Stimulated activated CD4-positive, alpha-beta T cell treated with anti-CD3 and anti-CD28 coated beads, Interleukin-15, amount 100 ng/mL, for 24 hours (primary cell): ENCODE measurements around the gene RELL1.

Experiments
- DNase-seq: peaks from one replicate; pipeline ENCODE4 v3.0.0-alpha.2; 2020

The RELL1 gene

GRCh38 chr4:37631551-37631950 lies 54.6 kb downstream of the RELL1 start:
- DNase-seq: no peak

DNA sequence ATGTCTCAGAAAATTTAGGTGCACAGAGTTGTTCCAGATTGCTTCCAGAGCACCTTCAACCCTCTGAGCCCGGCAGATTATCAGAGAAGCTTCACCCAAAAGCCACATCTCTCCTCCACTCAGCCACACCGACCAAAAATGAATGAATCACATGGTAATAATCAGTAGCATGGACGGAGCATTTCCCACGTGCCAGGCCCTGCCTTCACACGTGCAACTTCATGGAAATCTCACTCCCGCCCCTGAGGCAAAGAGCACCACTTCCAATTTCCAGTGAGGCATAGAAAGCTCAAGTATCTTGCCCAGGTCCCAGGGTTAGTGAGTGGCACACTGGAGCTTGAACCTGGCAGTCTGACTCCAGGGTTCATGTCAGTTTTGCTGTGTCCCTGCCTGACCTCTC lies 56.5 kb downstream of the RELL1 start:
- no peak for DNase-seq

GRCh38 chr4:37628977-37629609 lies 57.1 kb downstream of the RELL1 start:
- no peak for DNase-seq

DNA sequence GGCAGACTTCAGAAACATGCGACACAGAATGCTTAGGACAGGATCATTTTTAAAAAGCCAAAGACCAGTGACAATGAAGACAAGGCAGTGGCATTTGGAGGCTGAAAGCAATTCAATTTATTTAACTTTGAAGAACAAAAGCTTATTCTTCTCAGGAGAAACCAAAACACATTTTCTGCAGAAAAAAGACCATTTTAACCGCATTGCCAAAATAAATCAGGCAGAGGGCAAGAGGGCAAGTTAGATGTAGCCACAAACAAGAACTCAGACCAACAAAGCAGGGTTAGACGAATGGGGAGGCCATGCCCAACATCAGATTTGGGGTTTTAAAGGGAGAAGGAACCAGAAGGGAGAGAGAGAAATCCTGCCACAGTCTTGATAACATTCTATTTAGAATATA lies 58.9 kb downstream of the RELL1 start:
- no peak for DNase-seq

GRCh38 chr4:37625499-37625898 lies 60.7 kb downstream of the RELL1 start:
- DNase-seq: no peak

DNA sequence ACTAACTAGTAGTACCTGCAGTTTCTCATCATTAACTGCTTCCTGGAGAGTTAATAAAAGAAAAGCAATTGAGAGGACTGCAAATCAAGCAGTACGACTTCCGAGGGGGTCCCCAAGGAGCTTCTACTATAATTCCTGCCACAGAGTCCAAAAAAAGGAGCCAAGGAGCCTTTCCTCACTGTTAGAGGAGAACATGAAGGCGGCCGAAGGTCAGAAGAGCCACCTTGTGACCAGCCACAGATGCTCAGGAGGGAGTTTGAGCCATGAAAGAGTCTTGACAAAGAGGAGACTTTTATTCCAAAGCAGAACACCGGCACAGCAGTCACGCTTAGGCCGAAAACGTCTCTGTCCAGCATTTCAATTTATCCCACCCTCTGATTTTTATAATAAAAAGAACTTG lies 62.2 kb downstream of the RELL1 start:
- DNase-seq: no peak

DNA sequence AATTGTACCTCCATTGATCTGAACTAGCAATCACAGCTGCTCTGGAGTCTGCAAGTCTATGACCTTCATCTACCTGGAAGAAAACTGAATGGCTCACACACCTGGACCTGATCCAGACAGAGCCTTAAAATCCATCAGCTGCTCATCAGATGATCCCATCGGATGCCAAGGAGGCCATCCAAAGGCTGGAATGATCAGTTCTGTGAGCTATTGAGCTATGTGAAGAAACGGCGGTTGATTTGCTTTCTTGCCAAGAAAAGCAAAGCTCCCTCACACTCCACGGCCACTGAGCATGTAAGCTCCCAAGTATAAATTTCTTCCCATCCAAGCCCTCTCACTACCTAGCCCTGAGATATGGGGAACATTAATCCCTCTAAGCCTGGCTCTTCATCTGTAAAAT lies 63.1 kb downstream of the RELL1 start:
- no peak for DNase-seq

- no peak for DNase-seq
Observed at GRCh38 chr4:37620176-37620575, 66.0 kb downstream of the RELL1 start.

DNA sequence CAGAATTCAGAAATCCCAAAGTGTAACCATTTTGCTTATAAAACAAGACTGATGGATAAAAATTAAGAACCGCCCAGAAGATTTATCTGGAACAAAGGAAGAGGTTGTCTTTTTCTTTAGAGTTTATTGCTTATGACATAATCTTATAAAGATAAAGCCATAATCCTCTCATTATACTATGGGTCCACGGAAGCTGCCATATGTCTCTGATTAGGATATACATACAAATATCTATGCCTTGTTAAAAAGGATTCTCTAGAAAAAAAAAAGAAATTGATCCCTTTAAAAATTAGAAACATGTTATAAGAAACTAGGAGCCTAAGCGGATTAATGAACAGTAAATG lies 70.5 kb downstream of the RELL1 start:
- DNase-seq: no peak

DNA sequence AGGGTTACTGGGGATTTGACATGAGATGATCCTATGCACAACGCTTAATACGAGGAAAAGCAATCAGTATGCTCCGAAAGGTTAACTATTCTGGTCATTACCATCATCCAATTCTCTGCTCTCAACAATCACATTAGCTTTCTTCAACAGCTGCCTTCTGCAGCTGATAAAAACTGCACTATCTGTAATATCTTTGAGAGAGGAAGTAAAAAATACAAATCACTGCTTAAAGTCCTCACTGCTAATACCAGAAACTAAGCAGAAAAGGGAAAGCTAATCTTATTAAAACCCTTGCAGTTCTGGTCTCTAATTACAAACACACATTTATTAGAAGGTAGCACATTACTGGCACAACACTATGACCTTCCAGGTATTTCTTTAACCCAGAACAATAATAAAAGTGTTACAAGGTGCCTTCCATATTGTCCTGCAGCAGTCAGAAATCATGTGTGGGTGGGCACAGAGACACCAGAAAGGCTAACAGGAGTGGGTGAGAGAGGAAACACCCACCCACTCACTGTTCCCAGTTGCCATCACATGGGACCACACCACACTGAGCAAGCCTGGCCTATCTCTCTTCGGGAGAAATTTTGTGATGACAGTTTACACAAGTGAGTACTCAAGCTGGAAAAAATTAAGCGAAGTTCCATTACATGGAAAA lies 71.0 kb downstream of the RELL1 start:
- DNase-seq: no peak

DNA sequence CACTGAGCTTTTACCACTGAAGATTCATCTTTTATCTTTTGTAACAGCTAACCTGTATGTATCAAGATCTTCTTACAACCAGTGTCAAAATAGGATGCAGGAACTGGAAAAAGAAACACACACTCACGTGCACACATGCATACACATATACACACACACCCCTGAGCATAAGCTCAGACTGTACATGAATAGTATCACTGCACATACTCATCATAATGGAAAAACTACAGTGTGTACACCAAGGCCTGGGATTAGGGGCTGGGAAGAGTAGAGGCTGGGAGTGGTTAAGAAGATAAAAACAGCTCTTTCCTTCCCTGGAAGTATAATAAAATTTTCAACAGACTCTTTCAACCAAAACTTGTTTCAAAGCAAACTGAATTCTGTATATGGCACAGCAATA lies 73.4 kb downstream of the RELL1 start:
- DNase-seq: no peak

GRCh38 chr4:37609626-37610025 lies 76.5 kb downstream of the RELL1 start:
- no peak for DNase-seq

DNA sequence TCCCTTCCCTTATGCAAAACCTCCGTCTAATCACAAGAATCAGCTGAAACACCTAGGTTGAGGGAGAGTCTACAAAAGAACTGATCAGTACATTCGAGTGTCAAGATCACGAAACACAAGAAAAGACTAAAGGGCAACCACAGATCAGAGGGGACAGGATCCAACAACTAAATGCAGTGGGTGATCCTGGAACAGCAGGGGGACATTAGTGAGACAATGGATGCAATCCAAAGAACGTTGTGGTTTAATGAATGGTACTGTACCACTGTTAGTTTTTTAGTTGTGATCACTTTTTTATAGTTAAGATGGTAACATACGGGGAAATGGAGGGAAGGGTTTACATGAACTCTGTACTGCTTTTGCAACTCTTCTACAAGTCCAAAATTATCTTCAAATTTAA lies 79.2 kb downstream of the RELL1 start:
- DNase-seq: no peak

GRCh38 chr4:37605843-37606565 lies 80.2 kb downstream of the RELL1 start:
- DNase-seq: no peak

GRCh38 chr4:37604461-37604860 lies 81.7 kb downstream of the RELL1 start:
- DNase-seq: no peak

- no peak for DNase-seq
Observed at GRCh38 chr4:37603711-37604110, 82.5 kb downstream of the RELL1 start.

GRCh38 chr4:37603070-37603468 lies 83.1 kb downstream of the RELL1 start:
- peak; percentile 80 for DNase-seq

GRCh38 chr4:37602454-37603069 lies 83.6 kb downstream of the RELL1 start:
- no peak for DNase-seq

GRCh38 chr4:37601531-37601930 lies 84.6 kb downstream of the RELL1 start:
- no peak for DNase-seq

GRCh38 chr4:37599092-37599790 lies 86.9 kb downstream of the RELL1 start:
- no peak for DNase-seq

DNA sequence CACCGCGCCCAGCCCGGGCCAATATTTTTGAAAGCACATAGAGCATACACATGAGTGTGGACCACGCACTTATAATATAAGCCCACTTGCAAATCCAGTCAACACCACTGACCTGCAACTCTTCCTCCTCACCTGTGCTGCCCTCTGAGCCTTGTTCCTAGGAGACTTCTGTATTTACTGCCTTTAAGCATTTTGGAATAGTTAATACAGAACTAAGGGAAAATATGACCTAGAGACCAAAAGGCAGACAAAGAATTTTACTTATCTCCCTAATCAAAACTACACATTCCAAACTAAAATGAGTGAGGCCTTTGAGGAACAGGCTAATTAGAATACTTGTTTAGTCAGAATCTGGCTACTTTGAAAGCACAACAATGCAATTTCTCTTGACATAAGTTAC lies 89.1 kb downstream of the RELL1 start:
- DNase-seq: no peak

DNA sequence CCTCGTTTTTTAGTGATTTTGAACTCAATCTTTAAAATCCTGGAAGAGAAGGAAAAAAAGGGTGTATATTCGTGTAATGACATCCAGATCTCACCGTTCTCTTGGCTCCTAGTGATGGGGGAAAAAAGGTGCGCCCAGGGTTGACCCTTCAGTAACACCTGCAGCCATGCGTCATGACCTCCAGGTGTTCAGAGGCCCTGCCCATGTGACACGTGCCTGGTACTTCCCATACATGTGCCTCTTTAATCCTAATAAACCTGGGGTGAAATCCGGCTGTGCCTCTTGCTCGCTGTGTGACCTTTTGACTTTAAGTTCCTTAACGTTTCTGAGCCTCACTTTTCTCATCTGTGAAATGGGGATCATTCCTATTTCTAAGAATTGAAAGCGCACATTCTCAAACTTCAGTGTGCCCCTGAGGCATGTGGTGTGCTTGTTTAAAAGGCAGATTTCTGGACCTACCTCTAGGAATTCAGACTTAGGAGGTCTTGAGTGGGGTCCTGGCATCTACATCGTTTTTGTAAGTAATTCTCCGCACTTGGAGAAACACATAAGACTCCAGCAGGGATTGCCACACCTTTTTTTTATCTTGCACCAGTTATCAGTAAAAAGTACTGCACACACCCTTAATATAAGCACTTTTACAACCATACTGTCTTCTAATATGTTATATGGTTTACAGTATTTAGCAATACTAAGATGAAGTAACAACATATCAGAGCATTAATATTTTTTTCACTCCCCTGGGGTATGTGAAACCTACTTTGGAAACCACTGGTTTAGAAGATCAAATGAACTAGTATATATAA lies 90.1 kb downstream of the RELL1 start:
- no peak for DNase-seq

- no peak for DNase-seq
Observed at GRCh38 chr4:37594099-37594498, 92.1 kb downstream of the RELL1 start.
